CD14-positive monocyte (primary cell): ENCODE measurements around the gene INTS6. TPM values are rescaled to one million over a fixed set of nuclear protein-coding genes. Genes with fewer than 3 reads are reported as not detected.
A peak's percentile ranks its signal among the peaks of the same experiment; 100 is the strongest.

Source experiments
- DNase-seq, 3 donors: peaks; one replicate each; pipeline ENCODE4 v3.0.0-alpha.2; 2011 to 2022
- H2AFZ ChIP-seq: 2 replicates; pipeline ENCODE4 v1.6.0; 2012; ENCODE audit warnings: mild to moderate bottlenecking, low read depth, low read length, inconsistent platforms; ENCODE audit not compliant: insufficient read depth, poor library complexity, severe bottlenecking
- H3K27ac ChIP-seq, 2 donors: 1 replicate in 1 of 2; 2 replicates in 1 of 2; pipeline ENCODE4 v1.5.1; 2012 to 2013; ENCODE audit warnings: low read length in 2 of 2, control low read depth in 1 of 2, inconsistent platforms in 1 of 2, low read depth in 1 of 2, mild to moderate bottlenecking in 1 of 2
- H3K27me3 ChIP-seq, 2 donors: one replicate each; pipeline versions ENCODE4 v1.6.0 to v1.6.1; 2011 to 2013; ENCODE audit warnings: low read length in 2 of 2; ENCODE audit not compliant: control insufficient read depth in 2 of 2, insufficient read depth in 2 of 2
- H3K36me3 ChIP-seq, 2 donors: replicated peaks in 1 of 2; 1 replicate in 1 of 2; 2 replicates in 1 of 2; pipeline versions ENCODE4 v1.5.1 to v1.6.1; 2012 to 2013; ENCODE audit warnings: low read length in 2 of 2, control low read depth in 1 of 2, inconsistent platforms in 1 of 2, mild to moderate bottlenecking in 1 of 2; ENCODE audit not compliant: insufficient read depth in 2 of 2, control insufficient read depth in 1 of 2
- H3K4me1 ChIP-seq, 2 donors: 1 replicate in 1 of 2; 2 replicates in 1 of 2; pipeline versions ENCODE4 v1.5.1 to v1.6.1; 2012 to 2013; ENCODE audit warnings: low read length in 2 of 2, control low read depth in 1 of 2, inconsistent platforms in 1 of 2, mild to moderate bottlenecking in 1 of 2, moderate library complexity in 1 of 2; ENCODE audit not compliant: insufficient read depth in 2 of 2, control insufficient read depth in 1 of 2
- H3K4me2 ChIP-seq: replicated peaks from 2 replicates; pipeline ENCODE3; 2012; ENCODE audit warnings: low read length, moderate library complexity, mild to moderate bottlenecking; ENCODE audit not compliant: poor library complexity, severe bottlenecking; ENCODE audit errors: extremely low read depth
- H3K4me3 ChIP-seq, 3 experiments: fragments of 200-600 bp in 1 of 3; sonication (generic) in 1 of 3; replicated peaks in 1 of 3; 1 replicate in 2 of 3; 2 replicates in 1 of 3; pipeline ENCODE4 v1.5.1; 2011 to 2013; ENCODE audit warnings: low read length in 3 of 3, mild to moderate bottlenecking in 3 of 3, control low read depth in 2 of 3, low read depth in 2 of 3, inconsistent platforms in 1 of 3, moderate library complexity in 1 of 3
- H3K79me2 ChIP-seq: 2 replicates; pipeline ENCODE4 v1.6.0; 2012; ENCODE audit warnings: mild to moderate bottlenecking, control low read depth, inconsistent platforms, low read length, moderate library complexity; ENCODE audit not compliant: insufficient read depth
- H3K9ac ChIP-seq: 2 replicates; pipeline ENCODE4 v1.6.0; 2017; ENCODE audit warnings: low read length, mild to moderate bottlenecking; ENCODE audit not compliant: insufficient read depth, poor library complexity, severe bottlenecking
- H3K9me3 ChIP-seq, 2 donors: replicated peaks in 1 of 2; 1 replicate in 1 of 2; 2 replicates in 1 of 2; pipeline versions ENCODE4 v1.5.1 to v1.6.1; 2012 to 2013; ENCODE audit warnings: low read length in 2 of 2, control low read depth in 1 of 2; ENCODE audit not compliant: control insufficient read depth in 1 of 2, insufficient read depth in 1 of 2
- H4K20me1 ChIP-seq: 2 replicates; pipeline ENCODE4 v1.6.0; 2012; ENCODE audit warnings: mild to moderate bottlenecking, low read length, control low read depth, moderate library complexity; ENCODE audit not compliant: insufficient read depth
- H3K27ac Mint-ChIP-seq, 7 donors: one replicate each; pipeline ENCODE4 v1.8.0; 2020; ENCODE audit warnings: mild to moderate bottlenecking in 7 of 7, mixed read lengths in 7 of 7, moderate library complexity in 6 of 7, inconsistent platforms in 2 of 7
- H3K27me3 Mint-ChIP-seq, 3 donors: one replicate each; pipeline ENCODE4 v1.8.0; 2021 to 2022; ENCODE audit warnings: low read depth in 3 of 3, mild to moderate bottlenecking in 3 of 3, mixed read lengths in 3 of 3, moderate library complexity in 3 of 3, inconsistent platforms in 1 of 3
- H3K36me3 Mint-ChIP-seq, 2 donors: one replicate each; pipeline ENCODE4 v1.8.0; 2020; ENCODE audit warnings: mixed read lengths in 2 of 2, inconsistent platforms in 1 of 2, mild to moderate bottlenecking in 1 of 2
- H3K4me1 Mint-ChIP-seq: one replicate; pipeline ENCODE4 v1.8.0; 2020; ENCODE audit warnings: mild to moderate bottlenecking, mixed read lengths
- H3K4me3 Mint-ChIP-seq, 2 donors: one replicate each; pipeline ENCODE4 v1.8.0; 2020; ENCODE audit warnings: mild to moderate bottlenecking in 2 of 2, mixed read lengths in 2 of 2, moderate library complexity in 1 of 2
- H3K9me3 Mint-ChIP-seq, 7 donors: one replicate each; pipeline ENCODE4 v1.8.0; 2020 to 2022; ENCODE audit warnings: mixed read lengths in 7 of 7, mild to moderate bottlenecking in 6 of 7, moderate library complexity in 6 of 7, inconsistent platforms in 2 of 7
- WGBS: methylation state at CpG from one replicate; pipeline ENCODE4 v1.1.5; 2013; ENCODE audit warnings: missing lambda C conversion rate; ENCODE audit not compliant: insufficient coverage; 5-methylcytosine and 5-hydroxymethylcytosine counted together
- intact Hi-C, 2 donors: fragments of 100-400 bp; cut with micrococcal nuclease; formaldehyde crosslinking; loops; one replicate each; pipeline versions ENCODE4 v1.15.0 to v1.15.1; 2023
- polyA plus RNA-seq, 3 donors: library from polyadenylated mRNA; depleted of rRNA in 1 of 3; unstranded in 2 of 3; stranded (reverse) in 1 of 3; fragments of 300-500 nt in 2 of 3; fragments of >200 nt in 1 of 3; fragmentation: Illumina TruSeq in 2 of 3; gene quantifications; 1 replicate in 2 of 3; 2 replicates in 1 of 3; pipeline ENCODE4 v1.2.3, GENCODE V29; 2012 to 2021
- TF ChIP-seq, protein P1 (sequence below): fragments of 200-600 bp; IDR thresholded peaks from one replicate; pipeline ENCODE4 v1.8.0; 2022; ENCODE audit warnings: antibody characterized with exemption, mild to moderate bottlenecking

The INTS6 gene
- polyA plus RNA-seq, 3 donors = 10.8 to 13.2 (median 11.6) TPM

- H3K4me1 Mint-ChIP-seq = peaks cover 46% of the 10 kb centered on the region
- peaks cover 40% of the 10 kb centered on the region for H3K79me2 ChIP-seq
- H3K27me3 Mint-ChIP-seq = no peaks in the 10 kb centered on the region
- H3K36me3 ChIP-seq = peaks cover 8 to 23% of the 10 kb centered on the region in 2 donors
- peak overlapping the region; percentile 96 to 99 (median 97) for H3K27ac Mint-ChIP-seq
- peak overlapping the region; percentile 93 for H3K9ac ChIP-seq
- H3K9me3 Mint-ChIP-seq = peaks cover 0 to 7% (median 3%) of the 10 kb centered on the region in 7 donors
- TF ChIP-seq, protein P1, sequence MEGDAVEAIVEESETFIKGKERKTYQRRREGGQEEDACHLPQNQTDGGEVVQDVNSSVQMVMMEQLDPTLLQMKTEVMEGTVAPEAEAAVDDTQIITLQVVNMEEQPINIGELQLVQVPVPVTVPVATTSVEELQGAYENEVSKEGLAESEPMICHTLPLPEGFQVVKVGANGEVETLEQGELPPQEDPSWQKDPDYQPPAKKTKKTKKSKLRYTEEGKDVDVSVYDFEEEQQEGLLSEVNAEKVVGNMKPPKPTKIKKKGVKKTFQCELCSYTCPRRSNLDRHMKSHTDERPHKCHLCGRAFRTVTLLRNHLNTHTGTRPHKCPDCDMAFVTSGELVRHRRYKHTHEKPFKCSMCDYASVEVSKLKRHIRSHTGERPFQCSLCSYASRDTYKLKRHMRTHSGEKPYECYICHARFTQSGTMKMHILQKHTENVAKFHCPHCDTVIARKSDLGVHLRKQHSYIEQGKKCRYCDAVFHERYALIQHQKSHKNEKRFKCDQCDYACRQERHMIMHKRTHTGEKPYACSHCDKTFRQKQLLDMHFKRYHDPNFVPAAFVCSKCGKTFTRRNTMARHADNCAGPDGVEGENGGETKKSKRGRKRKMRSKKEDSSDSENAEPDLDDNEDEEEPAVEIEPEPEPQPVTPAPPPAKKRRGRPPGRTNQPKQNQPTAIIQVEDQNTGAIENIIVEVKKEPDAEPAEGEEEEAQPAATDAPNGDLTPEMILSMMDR = no peak
- H2AFZ ChIP-seq = peak overlapping the region; percentile 83
- peaks cover 3% of the 10 kb centered on the region for H4K20me1 ChIP-seq
- H3K27me3 ChIP-seq = no peaks in the 10 kb centered on the region
- H3K4me3 ChIP-seq = peak overlapping the region; percentile 67 to 83 (median 70)
- WGBS = 0% methylated on average over 8 of the region's 13 CpGs
- peak in 2 of 3 donors; percentile 19 to 20 for DNase-seq
- peaks cover 35 to 54% of the 10 kb centered on the region in 2 donors for H3K4me1 ChIP-seq
- H3K27ac ChIP-seq = peak overlapping the region; percentile 85 to 89
- intact Hi-C loops = loop anchor here (1.0 to 10.0 kb wide), 6 partner anchors 131 to 558 kb away; partner anchors contain the start of genes DHRS12 (in 2 of the 2), ALG11 (in 1 of the 2), ATP7B (in 1 of the 2) and WDFY2 (in 1 of the 2)
- peak overlapping the region; percentile 86 to 94 for H3K4me3 Mint-ChIP-seq
- H3K36me3 Mint-ChIP-seq = peaks cover 21 to 32% of the 10 kb centered on the region in 2 donors
- H3K9me3 ChIP-seq = no peaks in the 10 kb centered on the region
- H3K4me2 ChIP-seq = peak overlapping the region; percentile 93
Measured at GRCh38 chr13:51453959-51454703, 1.3 kb upstream of the INTS6 start.

- H3K4me1 ChIP-seq = peaks cover 36 to 59% of the 10 kb centered on the region in 2 donors
- H3K27me3 ChIP-seq = no peaks in the 10 kb centered on the region
Measured at GRCh38 chr13:51453207-51453958, 547 bp upstream of the INTS6 start.

More at GRCh38 chr13:51453207-51453958, 547 bp upstream of the INTS6 start:
- DNase-seq = peak in 2 of 3 donors; percentile 65 to 68
- peaks cover 22 to 33% of the 10 kb centered on the region in 2 donors for H3K36me3 Mint-ChIP-seq
- intact Hi-C loops = loop anchor here (1.0 to 10.0 kb wide), 6 partner anchors 131 to 559 kb away; partner anchors contain the start of genes DHRS12 (in 2 of the 2), ALG11 (in 1 of the 2), ATP7B (in 1 of the 2) and WDFY2 (in 1 of the 2)
- peak overlapping the region; percentile 93 for H3K4me2 ChIP-seq
- H3K27ac Mint-ChIP-seq = peak overlapping the region; percentile 96 to 99 (median 98)
- H3K4me3 ChIP-seq = peak overlapping the region; percentile 67 to 96 (median 70)
- peaks cover 48% of the 10 kb centered on the region for H3K4me1 Mint-ChIP-seq
- H3K9ac ChIP-seq = peak overlapping the region; percentile 93
- H3K27ac ChIP-seq = peak overlapping the region; percentile 85 to 89
- peak overlapping the region; percentile 86 to 94 for H3K4me3 Mint-ChIP-seq
- H3K36me3 ChIP-seq = peaks cover 8 to 23% of the 10 kb centered on the region in 2 donors
- H2AFZ ChIP-seq = peak overlapping the region; percentile 83
- H3K9me3 Mint-ChIP-seq = peaks cover 0 to 7% (median 3%) of the 10 kb centered on the region in 7 donors
- peaks cover 3% of the 10 kb centered on the region for H4K20me1 ChIP-seq
- H3K9me3 ChIP-seq = no peaks in the 10 kb centered on the region
- TF ChIP-seq, protein P1 = no peak
- no peaks in the 10 kb centered on the region for H3K27me3 Mint-ChIP-seq
- peaks cover 41% of the 10 kb centered on the region for H3K79me2 ChIP-seq
- WGBS = under 1% methylated on average over 72 of the region's 80 CpGs
